Upper lobe of right lung (tissue), 1 donor: Measurements from ENCODE around the gene PARD3. TPM values are rescaled to one million over a fixed set of nuclear protein-coding genes. Genes with fewer than 3 reads are reported as not detected.

Experiments used
- ATAC-seq: fragments of 200-7000 bp; cut with Tn5 transposase; one replicate; pipeline ENCODE4 v1.9.1; 2020; ENCODE audit warnings: mild to moderate bottlenecking, moderate library complexity
- DNase-seq: peaks from one replicate; pipeline ENCODE4 v3.0.0-alpha.2; 2020
- H3K27ac ChIP-seq: fragments of 200-600 bp; one replicate; pipeline ENCODE4 v1.8.0; 2022
- H3K27me3 ChIP-seq: fragments of 200-600 bp; one replicate; pipeline ENCODE4 v1.8.0; 2022; ENCODE audit warnings: mild to moderate bottlenecking
- H3K36me3 ChIP-seq: fragments of 200-600 bp; one replicate; pipeline ENCODE4 v1.8.0; 2022
- H3K4me1 ChIP-seq: fragments of 200-600 bp; one replicate; pipeline ENCODE4 v1.8.0; 2022
- H3K4me3 ChIP-seq: fragments of 200-600 bp; one replicate; pipeline ENCODE4 v1.8.0; 2022; ENCODE audit warnings: mild to moderate bottlenecking
- H3K9me3 ChIP-seq: fragments of 200-600 bp; one replicate; pipeline ENCODE4 v1.8.0; 2022
- intact Hi-C: fragments of 100-400 bp; cut with DNase I; formaldehyde crosslinking; loops from one replicate; pipeline ENCODE4 v1.11.0; 2022
- total RNA-seq: library from RNA; stranded (reverse); fragmentation: NEBNext Ultra II Directional; extraction: Animal tissue kit (Norgen Biotek cat#: 25700); gene quantifications from one replicate; pipeline ENCODE4 v1.2.1, GENCODE V29; 2021
- TF ChIP-seq, protein P1 (sequence below): fragments of 200-600 bp; IDR thresholded peaks from one replicate; pipeline ENCODE4 v1.8.0; 2022; ENCODE audit warnings: antibody characterized with exemption
- donor health status: DM: no; HTN: yes; CAD: no; lungs with severe emphysema.

Gene PARD3
- total RNA-seq, 1 donor from 2014 or later = 38.5 TPM

DNA sequence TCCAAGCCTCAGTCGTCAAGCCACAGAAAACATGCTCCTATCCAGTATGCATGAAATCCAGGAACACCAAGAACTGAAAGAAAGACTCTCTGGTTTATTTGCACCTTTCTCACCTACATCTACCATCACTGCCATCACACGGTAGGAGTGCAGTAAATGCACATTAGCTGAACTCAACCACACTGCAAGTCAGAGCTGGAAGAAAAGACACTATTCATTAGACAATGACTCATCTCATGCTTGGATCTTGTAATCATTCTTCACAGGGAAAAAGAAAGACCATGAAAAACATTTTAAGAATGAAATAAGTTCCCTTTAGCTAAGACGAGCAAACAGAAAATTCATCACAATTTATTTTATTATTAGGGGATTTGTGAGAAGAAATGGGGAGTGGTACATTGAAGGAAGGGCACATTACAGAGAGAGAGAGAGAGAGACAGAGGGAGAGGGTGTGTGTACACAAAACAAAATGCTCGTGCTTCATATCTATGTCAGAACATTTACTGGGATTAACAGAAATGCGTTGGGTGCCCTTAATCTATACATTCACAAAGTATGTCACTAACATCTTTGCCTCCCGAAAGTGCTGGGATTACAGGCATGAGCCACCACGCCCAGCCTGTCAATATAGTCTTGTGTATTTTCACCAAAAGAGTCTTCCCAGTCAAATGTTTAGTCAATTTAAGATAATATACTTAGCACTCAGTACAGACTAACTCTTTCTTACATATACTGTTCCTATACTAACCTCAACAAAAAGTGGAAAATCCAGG, 324.9 kb downstream of the PARD3 start:
- Histone ChIP-seq H3K36me3 (no peaks in the 10 kb centered on the region), H3K4me3 (no peak overlapping the region), H3K27ac (no peak overlapping the region), H3K9me3 (no peaks in the 10 kb centered on the region), H3K27me3 (no peaks in the 10 kb centered on the region), H3K4me1 (peaks cover 8% of the 10 kb centered on the region)
- intact Hi-C loops = no loop called here
- DNase-seq (no peak), ATAC-seq (no peak)
- TF ChIP-seq, protein P1, sequence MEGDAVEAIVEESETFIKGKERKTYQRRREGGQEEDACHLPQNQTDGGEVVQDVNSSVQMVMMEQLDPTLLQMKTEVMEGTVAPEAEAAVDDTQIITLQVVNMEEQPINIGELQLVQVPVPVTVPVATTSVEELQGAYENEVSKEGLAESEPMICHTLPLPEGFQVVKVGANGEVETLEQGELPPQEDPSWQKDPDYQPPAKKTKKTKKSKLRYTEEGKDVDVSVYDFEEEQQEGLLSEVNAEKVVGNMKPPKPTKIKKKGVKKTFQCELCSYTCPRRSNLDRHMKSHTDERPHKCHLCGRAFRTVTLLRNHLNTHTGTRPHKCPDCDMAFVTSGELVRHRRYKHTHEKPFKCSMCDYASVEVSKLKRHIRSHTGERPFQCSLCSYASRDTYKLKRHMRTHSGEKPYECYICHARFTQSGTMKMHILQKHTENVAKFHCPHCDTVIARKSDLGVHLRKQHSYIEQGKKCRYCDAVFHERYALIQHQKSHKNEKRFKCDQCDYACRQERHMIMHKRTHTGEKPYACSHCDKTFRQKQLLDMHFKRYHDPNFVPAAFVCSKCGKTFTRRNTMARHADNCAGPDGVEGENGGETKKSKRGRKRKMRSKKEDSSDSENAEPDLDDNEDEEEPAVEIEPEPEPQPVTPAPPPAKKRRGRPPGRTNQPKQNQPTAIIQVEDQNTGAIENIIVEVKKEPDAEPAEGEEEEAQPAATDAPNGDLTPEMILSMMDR = no peak

- no peak for DNase-seq
- Histone ChIP-seq H3K27ac (no peak overlapping the region), H3K4me3 (no peak overlapping the region), H3K9me3 (no peaks in the 10 kb centered on the region), H3K4me1 (peaks cover 8% of the 10 kb centered on the region), H3K36me3 (no peaks in the 10 kb centered on the region), H3K27me3 (no peaks in the 10 kb centered on the region)
- ATAC-seq = no peak
- TF ChIP-seq, protein P1 = no peak
- intact Hi-C loops = no loop called here
Measured at GRCh38 chr10:34489411-34489810, 325.7 kb downstream of the PARD3 start.

DNA sequence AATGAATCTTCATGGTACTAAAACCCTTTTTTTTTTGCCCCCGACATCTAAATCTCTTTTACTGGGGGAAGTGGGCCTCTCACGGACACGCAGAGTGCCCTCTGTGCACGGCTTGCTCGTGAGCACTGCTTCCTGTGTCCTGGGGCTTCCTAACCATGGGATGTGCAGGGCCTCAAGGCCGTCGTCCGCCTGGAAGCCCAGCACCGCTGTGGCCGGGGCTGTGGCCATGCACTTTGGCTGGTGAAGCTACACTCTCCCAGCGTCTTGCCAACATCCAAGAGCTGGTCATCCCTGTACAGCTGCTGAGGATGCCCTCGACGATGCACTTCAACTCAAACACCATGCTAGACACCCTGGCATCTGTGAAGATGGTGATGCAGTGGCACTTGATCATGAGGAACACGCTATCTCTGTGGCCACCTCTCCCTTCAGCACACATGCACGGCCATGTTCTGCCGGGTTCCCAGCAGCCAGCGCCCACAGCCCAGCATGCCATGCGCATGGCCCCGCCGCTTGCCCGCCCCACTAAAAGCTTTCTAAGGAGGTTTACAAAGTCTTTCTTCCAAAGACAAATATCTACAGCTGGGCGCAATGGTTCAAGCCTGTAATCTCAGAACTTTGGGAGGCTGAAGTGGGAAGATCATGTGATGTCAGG, 326.5 kb downstream of the PARD3 start:
- intact Hi-C loops = no loop called here
- ATAC-seq (no peak), DNase-seq (no peak)
- Histone ChIP-seq H3K36me3 (no peaks in the 10 kb centered on the region), H3K27ac (no peak overlapping the region), H3K4me1 (peaks cover 8% of the 10 kb centered on the region), H3K4me3 (no peak overlapping the region), H3K27me3 (no peaks in the 10 kb centered on the region), H3K9me3 (no peaks in the 10 kb centered on the region)
- TF ChIP-seq, protein P1 = no peak

- H3K9me3 ChIP-seq = no peaks in the 10 kb centered on the region
- ATAC-seq = no peak
- H3K27me3 ChIP-seq = no peaks in the 10 kb centered on the region
- no peak overlapping the region for H3K27ac ChIP-seq
- no peak overlapping the region for H3K4me3 ChIP-seq
- TF ChIP-seq, protein P1 = no peak
- no peaks in the 10 kb centered on the region for H3K4me1 ChIP-seq
- intact Hi-C loops = no loop called here
- no peak for DNase-seq
- no peaks in the 10 kb centered on the region for H3K36me3 ChIP-seq
Measured at GRCh38 chr10:34486008-34486407, 329.1 kb downstream of the PARD3 start.

GRCh38 chr10:34484164-34484563, 330.9 kb downstream of the PARD3 start:
- no peak overlapping the region for H3K4me3 ChIP-seq
- no peak overlapping the region for H3K27ac ChIP-seq
- H3K36me3 ChIP-seq = no peaks in the 10 kb centered on the region
- H3K9me3 ChIP-seq = no peaks in the 10 kb centered on the region
- TF ChIP-seq, protein P1 = no peak
- intact Hi-C loops = no loop called here
- no peak for DNase-seq
- H3K27me3 ChIP-seq = no peaks in the 10 kb centered on the region
- no peak for ATAC-seq
- H3K4me1 ChIP-seq = no peaks in the 10 kb centered on the region
